GM21737 (cell line): ENCODE data around the gene MICA.
"Not testable (repeated sequence)": the region's sequence is repeated elsewhere in the genome, so short reads cannot be mapped to it uniquely, and the experiment has no call there.

ENCODE experiments used
- ATAC-seq: cut with Tn5 transposase; IDR thresholded peaks from one replicate; pipeline ENCODE4 v1.9.1; 2021; ENCODE audit warnings: mild to moderate bottlenecking, moderate library complexity; ENCODE audit not compliant: unreplicated experiment

The MICA gene

GRCh38 chr6:31381666-31382065 is 21.7 kb upstream of the MICA start:
- ATAC-seq: no peak

GRCh38 chr6:31383149-31383548 is 20.2 kb upstream of the MICA start:
- ATAC-seq: no peak

DNA sequence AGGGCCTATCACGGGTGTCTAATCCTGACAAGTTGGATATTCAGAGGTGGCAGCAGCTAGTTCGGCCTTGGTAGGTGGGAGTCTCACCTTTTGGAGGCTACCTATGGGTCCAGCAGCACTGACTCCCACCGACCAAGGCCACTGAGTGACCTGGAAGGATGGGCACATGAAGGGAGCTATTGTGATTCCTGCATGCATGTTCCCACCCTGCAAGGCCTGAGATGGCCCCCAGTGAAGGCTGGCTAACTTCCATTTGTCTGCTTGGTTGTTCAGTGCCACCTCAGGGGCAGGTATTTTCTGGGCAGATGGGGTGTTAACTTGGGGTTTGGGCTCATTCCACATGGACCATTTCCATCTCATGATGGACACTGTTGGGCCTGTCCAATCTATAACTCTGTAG is 18.4 kb upstream of the MICA start:
- ATAC-seq: no peak

GRCh38 chr6:31386099-31386498 is 17.3 kb upstream of the MICA start:
- no peak for ATAC-seq

GRCh38 chr6:31386977-31387376 is 16.4 kb upstream of the MICA start:
- no peak for ATAC-seq

- not testable (repeated sequence) for ATAC-seq
Observed at GRCh38 chr6:31388916-31389801, 14.2 kb upstream of the MICA start.

- not testable (repeated sequence) for ATAC-seq
Observed at GRCh38 chr6:31389802-31390132, 13.6 kb upstream of the MICA start.

GRCh38 chr6:31393932-31394331 is 9.5 kb upstream of the MICA start:
- no peak for ATAC-seq

- ATAC-seq: no peak
Observed at GRCh38 chr6:31394381-31394780, 9.0 kb upstream of the MICA start.

GRCh38 chr6:31395832-31396231 is 7.6 kb upstream of the MICA start:
- ATAC-seq: no peak

DNA sequence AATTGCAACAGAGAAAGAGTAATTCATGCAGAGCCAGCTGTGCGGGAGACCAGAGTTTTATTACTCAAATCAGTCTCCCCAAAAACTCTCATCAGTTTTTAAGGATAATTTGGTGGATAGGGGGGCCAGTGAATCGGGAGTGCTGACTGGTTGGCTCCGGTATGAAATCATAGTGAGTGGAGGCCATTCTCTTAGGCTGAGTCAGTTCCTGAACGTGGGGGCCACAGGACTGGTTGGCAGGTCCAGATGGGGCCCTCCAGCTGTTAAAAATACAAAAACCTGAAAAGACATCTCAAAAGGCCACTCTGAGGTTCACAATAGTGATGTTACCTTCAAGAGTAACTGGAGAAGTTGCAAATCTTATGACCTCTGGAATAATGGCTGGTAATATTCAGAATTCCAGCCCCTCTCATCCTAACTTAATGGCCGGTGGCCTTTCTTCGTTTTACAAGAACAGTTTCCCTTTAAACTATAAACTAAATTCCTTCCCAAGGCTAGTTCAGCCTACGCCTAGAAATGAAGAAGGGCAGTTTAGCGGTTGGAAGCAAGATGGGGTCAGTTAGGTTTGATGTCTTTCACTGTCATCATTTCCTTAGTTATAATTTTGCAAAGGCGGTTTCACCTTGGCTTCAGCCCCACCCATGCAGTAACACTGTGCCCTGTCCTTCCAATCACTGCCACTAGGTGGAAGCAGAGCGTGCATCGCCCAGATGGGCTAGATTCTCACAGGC is 6.8 kb upstream of the MICA start:
- no peak for ATAC-seq

DNA sequence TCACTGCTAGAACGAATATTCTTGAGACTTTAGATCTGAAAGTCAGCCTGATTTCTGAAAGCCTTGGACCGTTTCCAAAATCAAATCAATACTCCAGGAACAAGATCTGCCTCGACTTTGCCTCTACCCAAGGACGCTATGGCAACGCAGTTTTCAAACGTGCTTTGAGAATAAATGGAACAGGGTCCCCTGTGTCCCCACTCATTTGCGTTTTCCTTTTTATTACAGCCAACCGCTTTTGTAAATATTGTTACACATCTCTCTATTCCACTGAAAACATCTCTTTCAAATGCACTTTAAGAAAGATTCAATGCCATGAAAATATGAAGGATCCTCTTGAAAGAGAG is 6.3 kb upstream of the MICA start:
- not testable (repeated sequence) for ATAC-seq

- no peak for ATAC-seq
Observed at GRCh38 chr6:31397901-31398525, 5.4 kb upstream of the MICA start.

GRCh38 chr6:31399589-31400466 is 3.6 kb upstream of the MICA start:
- ATAC-seq: peak; percentile 0

- peak; percentile 37 for ATAC-seq
Observed at GRCh38 chr6:31400467-31401289, 2.7 kb upstream of the MICA start.

DNA sequence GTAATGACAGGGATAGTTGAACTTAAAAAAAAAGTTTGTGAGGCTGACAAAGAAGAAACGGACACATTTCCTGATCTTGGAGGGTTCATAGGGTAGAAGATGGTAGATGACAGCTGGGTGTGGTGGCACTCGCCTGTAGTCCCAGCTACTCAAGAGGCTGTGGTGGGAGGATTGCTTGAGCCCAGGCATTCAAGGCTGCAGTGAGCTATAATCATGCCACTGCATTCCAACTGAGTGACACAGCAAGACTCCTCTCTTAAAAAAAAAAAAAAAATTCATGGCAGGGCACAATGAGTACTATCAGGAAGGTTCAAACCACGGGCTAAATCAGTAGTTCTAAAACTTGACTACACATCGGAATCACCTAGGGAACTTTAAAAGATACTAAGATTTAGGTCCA is 2.0 kb upstream of the MICA start:
- ATAC-seq: no peak

- no peak for ATAC-seq
Observed at GRCh38 chr6:31402324-31403282, 792 bp upstream of the MICA start.

- not testable (repeated sequence) for ATAC-seq
Observed at GRCh38 chr6:31404061-31404364, 618 bp downstream of the MICA start.

DNA sequence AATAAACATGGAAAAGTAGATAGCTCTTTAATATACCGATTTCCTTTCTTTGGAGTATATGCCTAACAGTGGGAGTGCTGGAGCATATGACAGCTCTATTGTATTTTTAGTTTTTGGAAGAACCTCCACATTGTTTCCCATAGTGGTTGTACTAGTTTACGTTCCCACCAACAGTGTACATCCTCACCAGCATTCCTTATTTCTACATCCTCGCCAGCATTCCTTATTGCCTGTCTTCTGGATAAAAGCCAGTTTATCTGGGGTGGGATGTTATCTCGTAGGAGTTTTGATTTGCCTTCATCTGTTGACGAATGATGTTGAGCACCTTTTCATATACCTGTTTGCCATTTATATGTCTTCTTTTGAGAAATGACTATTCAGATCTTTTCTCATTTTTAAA is 2.6 kb downstream of the MICA start:
- ATAC-seq: no peak
